Esophagus (tissue), 2 donors: ENCODE measurements around the gene TRAPPC1. TPM values are rescaled to one million over a fixed set of nuclear protein-coding genes. Genes with fewer than 3 reads are reported as not detected.

Experiments
- H3K27ac ChIP-seq, 2 donors: one replicate each; pipeline ENCODE4 v1.5.1; 2013; ENCODE audit warnings: low read depth in 2 of 2, mild to moderate bottlenecking in 2 of 2, inconsistent platforms in 1 of 2, low read length in 1 of 2, moderate library complexity in 1 of 2
- H3K27me3 ChIP-seq, 2 donors: one replicate each; pipeline ENCODE4 v1.6.1; 2013; ENCODE audit warnings: low read length in 2 of 2, control low read depth in 1 of 2, mild to moderate bottlenecking in 1 of 2; ENCODE audit not compliant: insufficient read depth in 2 of 2, control insufficient read depth in 1 of 2
- H3K36me3 ChIP-seq, 2 donors: one replicate each; pipeline ENCODE4 v1.6.1; 2013; ENCODE audit warnings: low read length in 1 of 2; ENCODE audit not compliant: control insufficient read depth in 2 of 2, insufficient read depth in 2 of 2
- H3K4me1 ChIP-seq, 2 donors: one replicate each; pipeline ENCODE4 v1.6.1; 2013; ENCODE audit warnings: low read length in 1 of 2; ENCODE audit not compliant: control insufficient read depth in 2 of 2, insufficient read depth in 2 of 2
- H3K4me3 ChIP-seq, 2 donors: one replicate each; pipeline ENCODE4 v1.5.1; 2013; ENCODE audit warnings: low read length in 2 of 2, mild to moderate bottlenecking in 2 of 2, low read depth in 1 of 2, moderate library complexity in 1 of 2
- H3K9me3 ChIP-seq, 2 donors: one replicate each; pipeline ENCODE4 v1.6.1; 2013; ENCODE audit warnings: mild to moderate bottlenecking in 2 of 2, low read depth in 1 of 2, low read length in 1 of 2, moderate library complexity in 1 of 2; ENCODE audit not compliant: control insufficient read depth in 2 of 2, insufficient read depth in 1 of 2
- WGBS, 2 donors: extraction: QIAGEN DNeasy Blood & Tissue Kit; methylation state at CpG; one replicate each; pipeline ENCODE4 v1.1.7; 2013; 5-methylcytosine and 5-hydroxymethylcytosine counted together
- polyA plus RNA-seq, 2 donors: library from polyadenylated mRNA; stranded (reverse); fragments of 200-250 nt; gene quantifications; one replicate each; pipeline ENCODE4 v1.2.3, GENCODE V29; 2013
- donor health status: healthy with polysubstance abuse.
- donor health status: Bipolar disorder and iron deficiency.

Gene TRAPPC1
- polyA plus RNA-seq, 2 donors, result 95.9 to 125 TPM

DNA sequence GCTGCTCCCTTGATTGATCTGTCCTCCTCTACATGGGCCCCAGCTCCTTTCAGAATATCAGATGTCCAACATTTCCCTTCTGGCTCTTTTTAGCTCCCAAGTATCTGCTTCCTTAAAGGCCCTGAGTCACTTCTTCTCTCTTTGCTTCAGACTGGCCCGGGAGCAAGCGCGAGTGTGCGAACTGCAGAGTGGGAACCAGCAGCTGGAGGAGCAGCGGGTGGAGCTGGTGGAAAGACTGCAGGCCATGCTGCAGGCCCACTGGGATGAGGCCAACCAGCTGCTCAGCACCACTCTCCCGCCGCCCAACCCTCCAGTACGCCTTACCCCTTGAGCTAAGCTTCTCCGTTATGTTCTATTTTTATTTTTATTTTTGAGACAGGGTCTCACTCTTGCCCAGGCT, 12.6 kb upstream of the TRAPPC1 start:
- Histone ChIP-seq H3K9me3 (no peaks in the 10 kb centered on the region), H3K36me3 (peaks cover 29 to 55% of the 10 kb centered on the region in 2 donors), H3K4me1 (no peaks in the 10 kb centered on the region), H3K4me3 (no peak overlapping the region), H3K27ac (no peak overlapping the region), H3K27me3 (no peaks in the 10 kb centered on the region)
- 92 to 95% methylated on average over 9 of the region's 9 CpGs for WGBS, 2 donors

DNA sequence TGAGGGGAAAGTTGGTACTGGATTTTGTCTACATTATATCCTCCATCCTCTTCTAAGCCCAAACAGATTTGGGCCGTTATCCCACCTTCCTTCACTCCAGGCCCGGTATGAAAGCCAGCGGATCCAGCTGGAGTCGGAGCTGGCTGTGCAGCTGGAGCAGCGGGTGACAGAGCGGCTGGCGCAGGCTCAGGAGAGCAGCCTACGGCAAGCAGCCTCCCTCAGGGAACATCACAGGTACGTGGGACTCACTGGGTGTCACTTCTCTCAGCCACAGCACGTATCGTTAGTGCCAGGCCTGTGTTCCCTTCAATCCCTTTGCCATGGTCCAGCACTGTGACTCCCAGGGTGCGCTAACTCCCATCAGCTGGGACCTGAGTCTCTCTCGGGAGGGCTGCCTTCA, 11.5 kb upstream of the TRAPPC1 start:
- no peaks in the 10 kb centered on the region for H3K4me1 ChIP-seq
- no peaks in the 10 kb centered on the region for H3K9me3 ChIP-seq
- H3K36me3 ChIP-seq, result peaks cover 26 to 51% of the 10 kb centered on the region in 2 donors
- WGBS, 2 donors, result 90 to 94% methylated on average over 13 of the region's 13 CpGs
- no peaks in the 10 kb centered on the region for H3K27me3 ChIP-seq
- H3K27ac ChIP-seq, result no peak overlapping the region
- no peak overlapping the region for H3K4me3 ChIP-seq

DNA sequence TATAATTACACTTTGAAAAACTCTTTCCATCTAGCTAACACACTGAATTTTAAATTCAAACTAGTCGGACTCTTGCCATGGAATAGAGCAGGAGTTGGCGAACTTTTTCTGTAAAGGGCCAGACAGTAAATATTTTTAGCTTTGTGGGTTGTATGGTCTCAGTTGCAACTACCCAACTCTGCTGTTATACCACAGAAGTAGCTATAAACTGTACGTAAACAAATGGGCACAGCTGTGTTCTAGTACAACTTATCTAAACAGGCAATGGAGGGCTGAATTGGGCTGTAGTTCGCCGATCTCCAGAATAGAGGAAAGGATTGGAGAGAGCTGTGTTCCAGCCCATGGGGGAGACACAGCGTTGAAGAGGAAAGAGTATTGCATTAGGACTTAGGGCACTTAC, 9.0 kb upstream of the TRAPPC1 start:
- peaks cover 17 to 44% of the 10 kb centered on the region in 2 donors for H3K36me3 ChIP-seq
- no peaks in the 10 kb centered on the region for H3K27me3 ChIP-seq
- H3K4me3 ChIP-seq, result no peak overlapping the region
- 93 to 96% methylated on average over 6 of the region's 6 CpGs for WGBS, 2 donors
- H3K27ac ChIP-seq, result no peak overlapping the region
- H3K9me3 ChIP-seq, result no peaks in the 10 kb centered on the region
- H3K4me1 ChIP-seq, result no peaks in the 10 kb centered on the region

DNA sequence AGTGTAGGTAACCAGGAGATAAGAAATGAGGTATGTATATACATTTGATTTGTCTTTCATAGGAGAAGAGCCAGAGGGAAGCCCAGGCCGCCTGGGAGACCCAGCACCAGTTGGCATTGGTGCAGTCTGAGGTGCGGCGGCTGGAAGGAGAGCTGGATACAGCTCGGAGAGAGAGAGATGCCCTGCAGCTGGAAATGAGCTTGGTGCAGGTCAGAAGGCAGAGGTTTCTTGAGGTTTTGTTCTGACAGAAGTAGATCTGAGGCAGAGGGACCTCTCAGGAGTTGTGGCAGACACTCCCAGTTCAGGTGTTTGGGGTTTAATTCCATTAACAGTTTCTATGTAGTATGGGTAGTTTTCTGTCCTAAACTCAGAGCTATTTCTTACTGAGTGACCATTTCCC, 8.3 kb upstream of the TRAPPC1 start:
- Histone ChIP-seq H3K27ac (no peak overlapping the region), H3K4me3 (no peak overlapping the region), H3K4me1 (no peaks in the 10 kb centered on the region), H3K9me3 (no peaks in the 10 kb centered on the region), H3K27me3 (no peaks in the 10 kb centered on the region), H3K36me3 (peaks cover 14 to 42% of the 10 kb centered on the region in 2 donors)
- 94% methylated on average over 4 of the region's 4 CpGs for WGBS, 2 donors

DNA sequence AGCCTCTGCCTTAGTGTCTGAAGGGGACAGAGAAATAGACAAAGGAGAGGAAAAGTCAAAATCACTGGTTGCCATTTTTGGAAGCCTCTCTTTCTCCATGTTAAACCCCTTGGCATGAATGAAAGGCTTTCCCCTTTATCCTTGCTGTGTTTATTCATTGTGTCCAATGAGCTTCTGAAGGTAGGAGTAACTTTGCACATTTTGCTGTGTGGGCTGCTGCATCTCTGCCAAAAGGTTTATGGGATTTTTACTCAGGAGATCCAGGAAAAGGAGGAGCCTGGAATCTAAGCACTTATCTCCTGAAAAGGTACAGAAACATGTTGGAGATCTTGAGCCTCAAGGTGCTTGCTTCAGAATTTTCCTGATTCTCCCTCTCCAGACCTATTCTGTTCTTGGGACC, 4.1 kb upstream of the TRAPPC1 start:
- no peaks in the 10 kb centered on the region for H3K9me3 ChIP-seq
- peaks cover 0 to 21% of the 10 kb centered on the region in 2 donors for H3K36me3 ChIP-seq
- H3K4me3 ChIP-seq, result no peak overlapping the region
- no peak overlapping the region for H3K27ac ChIP-seq
- peaks cover 0 to 2% of the 10 kb centered on the region in 2 donors for H3K4me1 ChIP-seq
- no peaks in the 10 kb centered on the region for H3K27me3 ChIP-seq

DNA sequence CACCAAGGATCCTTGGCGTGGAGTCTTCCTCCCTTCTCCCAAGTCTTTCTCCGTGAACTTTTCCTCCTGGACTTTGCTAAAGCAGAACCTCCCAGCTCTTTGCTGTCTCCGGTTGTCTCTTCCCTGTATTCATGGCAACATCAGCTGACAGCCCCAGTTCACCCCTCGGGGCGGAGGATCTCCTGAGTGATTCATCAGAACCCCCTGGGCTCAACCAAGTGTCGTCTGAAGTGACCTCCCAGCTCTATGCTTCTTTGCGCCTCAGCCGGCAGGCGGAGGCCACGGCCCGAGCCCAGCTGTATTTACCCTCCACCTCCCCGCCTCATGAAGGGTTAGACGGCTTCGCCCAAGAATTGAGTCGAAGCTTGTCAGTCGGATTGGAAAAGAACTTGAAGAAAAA, 1.2 kb upstream of the TRAPPC1 start:
- Histone ChIP-seq H3K4me1 (peaks cover 0 to 2% of the 10 kb centered on the region in 2 donors), H3K4me3 (peak overlapping the region; percentile 72 to 80), H3K36me3 (peaks cover 0 to 9% of the 10 kb centered on the region in 2 donors), H3K27ac (peak overlapping the region in 1 of 2 donors; percentile 33), H3K27me3 (no peaks in the 10 kb centered on the region), H3K9me3 (no peaks in the 10 kb centered on the region)
- WGBS, 2 donors, result 5 to 7% methylated on average over 16 of the region's 16 CpGs

DNA sequence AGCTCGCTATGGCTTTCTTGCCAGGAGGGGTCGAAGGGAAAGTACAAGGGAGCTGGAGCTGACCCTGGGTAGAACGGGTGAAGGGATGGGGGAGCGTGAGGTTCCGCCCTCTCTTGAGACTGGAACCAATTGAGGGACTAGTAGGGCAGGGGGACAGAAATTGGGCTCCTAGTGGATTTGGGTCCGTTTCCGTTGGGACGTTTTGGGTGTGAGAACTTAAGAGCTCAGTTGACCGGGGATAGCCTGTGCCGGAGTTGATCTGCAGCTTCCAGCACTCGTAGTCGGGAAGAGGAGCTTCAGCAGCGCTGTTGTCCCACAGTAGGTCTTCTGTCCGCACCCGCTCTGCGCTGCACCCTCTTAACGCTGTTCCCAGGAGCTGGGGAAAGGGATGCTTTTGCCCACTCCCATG, 741 bp upstream of the TRAPPC1 start:
- H3K9me3 ChIP-seq, result no peaks in the 10 kb centered on the region
- no peaks in the 10 kb centered on the region for H3K27me3 ChIP-seq
- peaks cover 0 to 2% of the 10 kb centered on the region in 2 donors for H3K4me1 ChIP-seq
- H3K36me3 ChIP-seq, result peaks cover 0 to 9% of the 10 kb centered on the region in 2 donors
- WGBS, 2 donors, result 0% methylated on average over 17 of the region's 17 CpGs
- H3K4me3 ChIP-seq, result peak overlapping the region; percentile 72 to 80
- peak overlapping the region; percentile 59 to 84 for H3K27ac ChIP-seq

DNA sequence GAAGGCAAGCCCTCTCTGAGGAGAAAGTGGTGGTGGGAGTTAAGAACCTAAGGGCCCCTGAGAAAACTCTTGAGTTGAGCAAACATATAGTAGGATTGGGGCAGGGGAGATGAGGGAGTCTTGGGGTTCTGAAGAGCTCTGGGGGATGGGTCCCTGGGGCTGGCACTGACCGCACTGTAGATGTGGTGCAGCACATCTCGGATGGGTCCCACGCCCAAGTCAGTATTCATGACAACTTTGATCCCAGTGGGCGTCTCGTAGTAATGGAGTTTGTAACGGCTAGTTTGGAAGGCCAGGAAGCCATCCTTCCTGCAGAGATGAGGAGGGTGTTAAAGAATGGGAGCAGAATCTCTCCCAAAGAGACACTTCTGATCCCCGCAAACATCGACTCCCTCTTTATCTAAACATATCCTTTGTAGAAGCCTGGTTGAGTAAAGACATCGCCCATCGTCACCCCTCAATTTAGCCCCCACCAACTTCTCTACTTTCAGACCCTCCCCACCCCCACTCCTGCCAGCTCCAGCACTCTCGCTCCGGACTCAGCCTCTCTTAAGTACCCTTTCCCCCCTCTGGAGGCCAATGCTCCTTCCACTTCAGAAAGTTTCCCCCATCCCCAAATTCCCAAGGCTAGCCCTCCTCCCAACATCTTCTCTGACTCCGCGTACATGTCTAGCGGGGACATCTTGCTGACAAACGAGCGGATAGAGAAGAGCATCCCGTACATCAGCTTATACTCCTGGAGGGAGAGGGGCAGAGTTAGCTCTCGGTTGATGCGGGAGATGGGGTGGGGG, 710 bp downstream of the TRAPPC1 start:
- WGBS, 2 donors, result 37% methylated on average over 20 of the region's 20 CpGs
- H3K4me1 ChIP-seq, result peaks cover 0 to 2% of the 10 kb centered on the region in 2 donors

DNA sequence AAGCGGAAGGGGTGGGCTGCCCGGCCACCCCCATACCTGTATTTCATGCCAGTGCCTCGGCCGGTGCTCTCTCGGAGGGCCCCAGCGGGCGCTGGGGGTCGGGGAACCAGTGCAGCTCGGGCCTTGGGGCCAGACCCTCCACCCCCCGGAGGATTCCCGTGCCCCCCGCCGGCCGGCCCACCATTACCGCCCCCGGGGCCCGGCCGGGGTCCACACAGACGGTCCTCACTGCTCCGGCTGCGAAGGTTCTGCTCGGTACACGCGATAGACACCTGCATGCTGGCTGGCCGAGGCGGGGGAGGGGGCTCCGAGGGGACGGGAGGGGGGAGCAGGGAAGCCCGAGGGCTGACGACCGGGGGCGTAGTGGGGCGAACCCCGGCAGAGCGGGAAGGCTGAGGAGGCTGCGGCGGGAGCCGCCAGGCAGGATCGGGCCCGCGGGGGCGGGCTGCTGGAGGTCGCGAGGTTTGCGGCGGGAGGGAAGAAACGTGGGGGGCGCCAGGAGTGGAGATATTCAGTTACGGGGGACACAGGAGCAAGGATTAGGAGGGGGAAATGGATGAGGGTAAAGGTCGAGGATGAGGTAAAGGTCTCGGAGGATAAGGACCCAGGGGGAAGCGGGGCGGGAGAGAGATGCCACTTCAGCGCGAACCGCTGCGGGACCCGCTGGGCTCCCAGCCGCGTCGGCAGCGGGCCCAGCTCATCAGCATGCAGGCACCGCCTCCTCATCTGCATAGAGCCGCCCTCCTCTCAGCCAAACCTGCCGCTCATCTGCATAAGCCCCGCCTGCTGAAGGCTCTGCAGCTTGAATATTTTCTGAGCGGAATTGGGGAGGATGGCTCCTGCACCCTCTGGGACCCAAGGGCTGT, 2.4 kb downstream of the TRAPPC1 start, which contains the start of gene KCNAB3:
TSS of gene KCNAB3 (minus strand) at position 699 of the 866 bp plus-strand sequence. CDS start at position 278, 421 bp downstream.
- no peaks in the 10 kb centered on the region for H3K36me3 ChIP-seq
- no peaks in the 10 kb centered on the region for H3K9me3 ChIP-seq
- H3K4me3 ChIP-seq, result no peak within 1 kb of the TSS
- WGBS, 2 donors, result 35 to 52% methylated on average over 57 to 67 of the region's 67 CpGs
- peaks cover 0 to 2% of the 10 kb centered on the region in 2 donors for H3K4me1 ChIP-seq
- no peaks in the 10 kb centered on the region for H3K27me3 ChIP-seq
- no peak within 1 kb of the TSS for H3K27ac ChIP-seq

More for the DNA sequence above, 710 bp downstream of the TRAPPC1 start:
- H3K4me3 ChIP-seq, result peak overlapping the region; percentile 72 to 80
- H3K36me3 ChIP-seq, result peaks cover 0 to 3% of the 10 kb centered on the region in 2 donors
- H3K27me3 ChIP-seq, result no peaks in the 10 kb centered on the region
- H3K27ac ChIP-seq, result peak overlapping the region; percentile 84 to 88
- H3K9me3 ChIP-seq, result no peaks in the 10 kb centered on the region
